ENCODE results near the gene DGKG.

DGKG gene

DNA sequence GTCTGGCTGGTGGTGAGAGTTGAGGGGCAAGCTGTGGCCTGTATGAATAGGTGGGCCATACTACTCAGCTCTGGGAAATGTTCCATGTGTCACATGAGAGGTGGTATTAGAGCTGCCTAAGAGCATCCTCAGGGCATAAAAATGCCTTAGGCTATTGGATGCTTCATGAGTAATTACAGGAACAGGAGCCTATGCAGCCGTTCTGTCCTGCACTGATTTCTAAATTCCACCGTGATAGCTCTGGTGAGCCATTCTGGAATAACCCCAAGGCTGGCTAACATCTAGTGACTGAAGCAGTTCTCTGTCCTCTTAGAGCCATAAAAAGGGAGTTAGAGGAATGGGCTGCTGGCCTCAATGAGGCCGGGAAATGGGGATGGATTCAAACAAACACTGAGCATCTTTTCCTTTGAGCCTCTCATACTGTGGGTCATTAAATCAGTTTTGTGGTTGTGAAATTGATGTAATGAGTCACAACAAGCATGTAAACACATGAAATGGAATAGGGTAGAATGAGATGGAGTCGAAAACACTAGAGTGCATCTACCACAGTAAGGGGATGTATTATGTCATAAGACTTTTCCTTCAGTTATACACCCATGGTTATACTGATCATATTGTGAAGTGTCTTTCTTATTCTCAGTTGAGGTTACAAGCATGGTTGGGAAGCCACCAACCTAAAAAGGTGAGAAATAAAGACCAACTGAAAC, 41.0 kb downstream of the DGKG start:
- H3K9me3 ChIP-seq (ENCODE audit: severe bottlenecking), result no peaks in the 10 kb centered on the region
- TF ChIP-seq, protein P1, sequence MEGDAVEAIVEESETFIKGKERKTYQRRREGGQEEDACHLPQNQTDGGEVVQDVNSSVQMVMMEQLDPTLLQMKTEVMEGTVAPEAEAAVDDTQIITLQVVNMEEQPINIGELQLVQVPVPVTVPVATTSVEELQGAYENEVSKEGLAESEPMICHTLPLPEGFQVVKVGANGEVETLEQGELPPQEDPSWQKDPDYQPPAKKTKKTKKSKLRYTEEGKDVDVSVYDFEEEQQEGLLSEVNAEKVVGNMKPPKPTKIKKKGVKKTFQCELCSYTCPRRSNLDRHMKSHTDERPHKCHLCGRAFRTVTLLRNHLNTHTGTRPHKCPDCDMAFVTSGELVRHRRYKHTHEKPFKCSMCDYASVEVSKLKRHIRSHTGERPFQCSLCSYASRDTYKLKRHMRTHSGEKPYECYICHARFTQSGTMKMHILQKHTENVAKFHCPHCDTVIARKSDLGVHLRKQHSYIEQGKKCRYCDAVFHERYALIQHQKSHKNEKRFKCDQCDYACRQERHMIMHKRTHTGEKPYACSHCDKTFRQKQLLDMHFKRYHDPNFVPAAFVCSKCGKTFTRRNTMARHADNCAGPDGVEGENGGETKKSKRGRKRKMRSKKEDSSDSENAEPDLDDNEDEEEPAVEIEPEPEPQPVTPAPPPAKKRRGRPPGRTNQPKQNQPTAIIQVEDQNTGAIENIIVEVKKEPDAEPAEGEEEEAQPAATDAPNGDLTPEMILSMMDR (IDR thresholded peaks at IDR 0.05; ENCODE audit: low read depth, low read length), result no peak

DNA sequence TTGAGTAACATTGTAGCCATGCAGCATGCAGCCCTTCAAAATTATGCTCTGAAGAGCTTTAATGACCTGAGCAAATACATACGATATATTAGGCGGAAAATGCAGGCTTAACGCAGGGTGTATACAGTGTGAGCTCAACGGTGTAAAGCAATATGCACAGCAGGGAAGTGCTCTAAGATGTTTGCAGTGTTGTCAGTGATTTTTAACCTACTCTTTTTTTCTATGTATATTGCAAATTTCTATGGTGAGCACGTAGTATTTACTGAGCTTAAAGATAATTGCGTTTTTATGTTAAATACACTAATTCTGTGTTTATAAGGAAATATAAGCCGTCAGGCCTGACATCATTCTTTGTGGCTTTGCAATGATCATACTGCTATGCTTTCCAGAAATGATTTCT, 42.1 kb downstream of the DGKG start:
- Histone ChIP-seq H3K9me3 (ENCODE audit: severe bottlenecking) (no peaks in the 10 kb centered on the region), H3K4me3 (ENCODE audit: low read depth, low read length) (no peak overlapping the region), H3K27me3 (ENCODE audit: insufficient read depth, low read depth, severe bottlenecking) (peaks cover 2% of the 10 kb centered on the region), H3K36me3 (no peaks in the 10 kb centered on the region), H3K27ac (no peak overlapping the region)
- DNase-seq, result no peak
- TF ChIP-seq, protein P1 (IDR thresholded peaks at IDR 0.05; ENCODE audit: low read depth, low read length), result no peak

More for the DNA sequence above, 41.0 kb downstream of the DGKG start:
- no peaks in the 10 kb centered on the region for H3K36me3 ChIP-seq
- peaks cover 2% of the 10 kb centered on the region for H3K27me3 ChIP-seq (ENCODE audit: insufficient read depth, low read depth, severe bottlenecking)
- no peak overlapping the region for H3K4me3 ChIP-seq (ENCODE audit: low read depth, low read length)
- DNase-seq, result no peak
- no peak overlapping the region for H3K27ac ChIP-seq

DNA sequence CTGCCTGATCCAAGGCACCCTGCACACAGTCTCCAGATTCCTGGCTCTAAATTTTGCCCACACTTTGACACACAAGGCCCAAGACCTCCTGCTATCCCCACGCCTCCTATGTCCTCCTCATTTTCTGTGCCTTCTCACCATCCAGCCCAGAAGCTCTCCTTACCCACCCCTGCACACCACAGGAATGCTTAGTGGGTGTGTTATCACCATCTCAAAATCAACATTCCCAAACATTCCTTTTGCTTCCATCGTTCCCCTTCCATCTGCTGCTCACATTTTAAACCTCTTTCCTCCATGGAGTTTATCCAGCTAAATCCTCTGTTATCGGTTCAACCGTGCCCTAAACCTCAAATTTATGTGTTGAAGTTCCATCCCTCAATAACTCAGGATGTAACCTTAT, 43.9 kb downstream of the DGKG start:
- Histone ChIP-seq H3K9me3 (ENCODE audit: severe bottlenecking) (no peaks in the 10 kb centered on the region), H3K36me3 (no peaks in the 10 kb centered on the region), H3K4me3 (ENCODE audit: low read depth, low read length) (no peak overlapping the region), H3K27me3 (ENCODE audit: insufficient read depth, low read depth, severe bottlenecking) (no peaks in the 10 kb centered on the region), H3K27ac (no peak overlapping the region)
- TF ChIP-seq, protein P1 (IDR thresholded peaks at IDR 0.05; ENCODE audit: low read depth, low read length), result no peak
- DNase-seq, result no peak

DNA sequence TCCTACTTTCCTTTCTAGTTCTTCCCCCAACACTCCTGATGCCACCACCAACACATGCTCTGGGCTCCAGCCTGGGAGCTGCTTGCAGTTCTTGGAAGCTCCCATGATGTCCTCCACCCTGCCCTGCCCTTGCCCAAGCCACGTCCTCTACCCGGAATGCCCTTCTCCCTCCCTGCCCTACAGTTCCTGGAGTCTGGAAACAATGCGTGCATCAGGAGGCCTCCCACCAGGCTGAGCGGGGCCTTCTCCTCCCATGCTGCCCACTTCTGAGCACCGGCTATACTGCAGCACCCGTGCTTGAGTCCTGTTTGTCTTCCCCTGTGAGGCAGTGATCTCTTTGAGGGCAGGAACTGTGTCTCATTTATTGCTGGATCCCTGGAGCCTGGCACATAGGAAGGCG, 44.6 kb downstream of the DGKG start:
- DNase-seq, result no peak
- Histone ChIP-seq H3K27ac (no peak overlapping the region), H3K27me3 (ENCODE audit: insufficient read depth, low read depth, severe bottlenecking) (no peaks in the 10 kb centered on the region), H3K36me3 (no peaks in the 10 kb centered on the region), H3K9me3 (ENCODE audit: severe bottlenecking) (no peaks in the 10 kb centered on the region), H3K4me3 (ENCODE audit: low read depth, low read length) (no peak overlapping the region)
- TF ChIP-seq, protein P1 (IDR thresholded peaks at IDR 0.05; ENCODE audit: low read depth, low read length), result no peak

DNA sequence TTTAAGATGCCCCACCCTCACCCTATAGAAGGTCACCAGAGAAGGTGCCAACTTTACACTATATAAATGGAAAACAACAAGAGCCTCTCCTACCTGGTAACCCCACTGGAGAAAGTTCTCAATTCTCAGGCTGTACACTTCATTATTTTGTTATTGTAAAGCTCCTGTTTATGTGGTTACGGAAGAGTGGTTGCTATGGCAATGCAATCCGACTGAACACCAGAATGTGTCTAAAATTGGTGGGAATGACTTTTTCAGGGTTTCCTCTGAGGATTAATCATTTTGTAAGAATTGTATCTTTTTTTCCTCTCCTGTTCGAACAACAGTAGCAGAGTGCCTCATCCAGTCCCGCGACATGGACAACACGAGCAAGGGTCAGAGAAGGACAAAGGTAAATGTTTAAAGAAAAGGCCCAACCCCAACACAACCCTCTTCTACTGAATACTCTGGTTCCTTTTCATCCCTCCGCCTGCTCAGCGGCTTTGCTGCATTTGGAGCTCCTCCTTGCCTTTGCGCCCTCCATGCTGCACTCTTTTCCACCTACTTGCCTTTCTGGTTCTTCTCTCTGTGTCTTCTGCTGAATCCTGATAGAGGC, 45.3 kb downstream of the DGKG start:
- Histone ChIP-seq H3K9me3 (ENCODE audit: severe bottlenecking) (no peaks in the 10 kb centered on the region), H3K27me3 (ENCODE audit: insufficient read depth, low read depth, severe bottlenecking) (no peaks in the 10 kb centered on the region), H3K27ac (no peak overlapping the region), H3K4me3 (ENCODE audit: low read depth, low read length) (no peak overlapping the region), H3K36me3 (no peaks in the 10 kb centered on the region)
- TF ChIP-seq, protein P1 (IDR thresholded peaks at IDR 0.05; ENCODE audit: low read depth, low read length), result no peak
- no peak for DNase-seq
